LNCAP (cell line): ENCODE results near the gene CNPY2.

ENCODE experiments used
- CTCF ChIP-seq: fragments of 450-650 bp; IDR thresholded peaks from 2 replicates; pipeline ENCODE4 v1.5.1; 2017; ENCODE audit warnings: mild to moderate bottlenecking

CNPY2 gene

GRCh38 chr12:56296295-56296694 lies 19.5 kb downstream of the CNPY2 start:
- no peak for TF ChIP-seq CTCF

- TF ChIP-seq CTCF: no peak
Observed at GRCh38 chr12:56293795-56294194, 22.0 kb downstream of the CNPY2 start.

GRCh38 chr12:56288705-56289387 lies 26.9 kb downstream of the CNPY2 start:
- no peak for TF ChIP-seq CTCF

GRCh38 chr12:56286044-56286830 lies 29.6 kb downstream of the CNPY2 start:
- TF ChIP-seq CTCF: no peak

GRCh38 chr12:56282579-56282978 lies 33.2 kb downstream of the CNPY2 start:
- no peak for TF ChIP-seq CTCF

- no peak for TF ChIP-seq CTCF
Observed at GRCh38 chr12:56282030-56282429, 33.8 kb downstream of the CNPY2 start.

GRCh38 chr12:56280849-56281248 lies 34.9 kb downstream of the CNPY2 start:
- TF ChIP-seq CTCF: no peak
